Stimulated activated CD4-positive, alpha-beta T cell treated with anti-CD3 and anti-CD28 coated beads, TNF-alpha, amount 100 ng/mL, for 4 hours (primary cell): ENCODE results near the gene MCF2L.
"Not testable (repeated sequence)": the region's sequence is repeated elsewhere in the genome, so short reads cannot be mapped to it uniquely, and the experiment has no call there.

Source experiments
- DNase-seq, 3 experiments: peaks; one replicate each; pipeline ENCODE4 v3.0.0-alpha.2; 2020; ENCODE audit warnings: low read depth in 3 of 3

The MCF2L gene

DNA sequence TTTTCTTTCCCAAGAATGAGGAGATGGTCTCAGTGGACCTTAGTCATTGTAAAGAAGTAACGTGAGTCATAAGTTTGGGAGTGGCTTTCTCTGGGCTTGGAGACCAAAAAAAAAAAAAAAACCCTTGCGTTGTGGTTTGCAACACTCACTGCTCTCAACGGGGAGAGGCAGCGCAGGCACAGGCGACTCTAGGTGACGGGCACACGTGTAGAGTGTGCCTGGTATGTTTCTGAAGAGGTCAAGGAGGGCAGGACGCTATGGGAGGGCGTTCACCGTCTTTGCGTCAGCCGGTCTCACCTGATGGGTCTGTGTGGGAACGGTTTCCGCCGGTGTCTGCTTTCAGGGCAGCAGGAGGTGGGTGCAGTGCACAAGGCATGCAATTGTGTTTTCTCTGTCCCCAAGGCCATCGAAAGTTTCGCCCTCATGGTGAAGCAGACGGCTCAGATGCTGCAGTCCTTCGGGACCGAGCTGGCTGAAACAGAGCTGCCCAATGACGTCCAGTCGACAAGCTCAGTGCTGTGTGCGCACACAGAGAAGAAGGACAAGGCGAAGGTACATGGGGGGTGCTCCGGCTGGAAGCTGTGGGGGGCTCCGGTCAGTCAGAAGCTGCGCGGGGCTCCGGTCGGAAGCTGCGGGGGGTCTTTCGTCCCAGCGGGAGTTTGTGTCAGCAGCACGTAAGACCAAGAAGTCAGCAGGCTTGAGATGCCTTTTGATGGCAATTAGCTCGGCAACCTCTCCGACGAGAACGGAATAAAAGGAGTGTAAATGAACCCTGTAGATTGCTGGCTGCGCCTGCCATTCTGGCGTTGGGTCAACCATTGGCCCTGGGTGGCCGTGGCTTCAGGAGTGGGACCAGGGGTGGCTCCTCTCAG is 95.8 kb downstream of the MCF2L start:
- DNase-seq: no peak

DNA sequence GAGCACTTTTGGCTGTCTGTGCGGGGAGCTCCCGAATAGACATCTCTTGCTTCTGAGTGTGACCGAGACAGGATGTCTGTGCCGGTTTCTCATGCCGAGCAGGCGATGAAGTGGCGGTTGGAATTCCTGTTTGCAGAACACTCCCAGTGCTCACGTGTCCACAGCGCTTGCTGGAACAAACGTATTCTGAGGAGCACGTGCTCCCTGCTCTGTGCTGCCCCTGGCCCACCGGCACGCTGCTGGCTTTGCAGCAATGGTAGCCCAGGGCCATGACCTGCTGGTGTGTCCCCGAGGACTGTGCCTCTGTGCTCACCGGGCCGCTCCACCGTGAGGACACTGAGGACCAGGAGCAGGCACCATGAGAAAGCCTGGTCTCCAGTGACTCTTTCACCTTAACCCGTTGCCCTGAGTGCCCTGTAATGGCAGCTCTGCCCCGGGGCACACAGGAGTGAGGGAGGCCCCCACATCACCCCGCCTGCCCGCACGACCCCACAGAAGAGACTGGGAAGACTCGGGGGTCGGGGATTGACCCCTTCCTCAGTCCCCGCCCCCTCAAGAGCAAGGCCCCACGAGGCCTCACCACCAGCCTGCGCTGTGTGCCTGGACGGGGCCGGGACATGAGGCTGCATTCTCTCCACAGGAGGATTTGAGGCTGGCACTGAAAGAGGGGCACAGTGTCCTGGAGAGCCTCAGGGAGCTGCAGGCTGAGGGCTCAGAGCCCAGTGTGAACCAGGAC is 96.6 kb downstream of the MCF2L start:
- no peak for DNase-seq

DNA sequence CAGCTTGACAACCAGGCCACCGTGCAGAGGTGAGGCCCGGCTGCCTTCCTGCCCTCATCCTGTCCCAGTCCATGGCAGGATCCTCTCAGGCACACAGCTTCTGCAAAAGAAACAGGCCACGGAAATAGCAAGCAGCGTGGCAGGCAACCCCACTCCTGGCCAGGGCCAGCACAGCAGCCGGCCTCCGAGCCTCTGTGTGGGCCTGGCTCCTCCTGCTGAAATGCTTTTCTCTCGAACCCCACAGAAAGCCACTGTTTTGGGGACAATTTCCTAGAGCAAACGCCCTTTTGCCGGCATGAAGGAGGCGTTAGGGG is 97.1 kb downstream of the MCF2L start:
- no peak for DNase-seq

DNA sequence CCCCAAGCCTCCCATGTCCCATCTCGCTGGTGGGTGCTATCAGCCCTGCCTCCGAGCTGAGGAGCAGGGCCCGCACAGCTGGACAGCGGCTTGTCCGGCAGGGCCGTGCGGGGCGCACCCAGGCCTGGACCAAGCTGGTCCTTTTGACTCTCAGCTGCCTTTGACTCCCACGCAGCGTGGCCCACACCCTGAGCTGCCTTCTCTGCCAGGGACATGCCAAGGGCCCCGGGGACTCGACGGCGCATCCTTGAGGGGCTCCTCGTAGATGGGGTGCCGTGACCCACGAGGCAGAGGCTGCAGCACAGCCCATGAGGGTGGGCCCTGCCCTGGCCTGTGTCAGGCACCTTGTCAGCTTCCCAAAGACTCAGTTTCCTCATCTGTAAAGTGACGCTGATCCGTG is 97.7 kb downstream of the MCF2L start:
- DNase-seq: no peak

- no peak for DNase-seq
These were observed 101.1 kb downstream of the MCF2L start for GRCh38 chr13:113069861-113070805.

GRCh38 chr13:113070855-113071254 is 101.8 kb downstream of the MCF2L start:
- DNase-seq: no peak

DNA sequence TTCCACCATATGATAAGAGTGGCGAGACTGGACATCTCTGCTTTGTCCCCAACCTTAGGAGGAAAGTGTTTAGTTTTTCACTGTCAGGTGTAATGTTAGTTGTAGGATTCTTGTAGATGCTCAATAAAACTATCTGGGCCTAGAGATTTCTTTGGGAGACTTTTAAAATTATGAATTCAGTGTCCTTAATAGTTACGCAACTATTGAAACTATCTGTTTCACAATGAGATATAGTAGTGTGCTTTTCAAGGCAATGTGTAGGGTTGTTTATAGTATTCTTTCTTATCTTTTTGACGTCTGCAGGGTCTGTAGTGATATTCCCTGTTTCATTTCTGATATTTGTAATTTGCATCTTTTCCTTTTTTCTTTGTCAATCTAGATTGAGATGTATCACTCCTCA is 103.4 kb downstream of the MCF2L start:
- DNase-seq: no peak

DNA sequence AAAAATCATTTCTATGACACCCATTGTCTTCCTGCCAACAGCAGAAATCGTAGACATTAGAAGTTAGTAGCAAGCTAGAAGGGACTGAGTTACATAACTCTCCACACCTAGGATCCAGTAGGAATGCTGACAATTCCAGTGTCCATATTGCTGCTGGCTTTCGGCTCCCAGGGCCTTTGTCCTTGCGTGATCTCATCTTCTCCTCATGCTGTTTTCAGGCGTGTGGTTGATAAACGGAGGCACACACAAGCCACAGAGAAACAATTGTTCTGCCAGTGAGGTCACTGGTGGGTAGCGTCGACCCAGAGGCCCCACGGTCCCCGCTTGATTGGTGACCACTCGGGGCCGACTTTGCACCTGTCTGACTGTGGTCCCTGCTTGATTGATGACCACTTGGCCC is 104.9 kb downstream of the MCF2L start:
- DNase-seq: no peak

GRCh38 chr13:113074401-113074800 is 105.4 kb downstream of the MCF2L start:
- no peak for DNase-seq

GRCh38 chr13:113074876-113075275 is 105.9 kb downstream of the MCF2L start:
- no peak for DNase-seq

GRCh38 chr13:113075711-113076110 is 106.7 kb downstream of the MCF2L start:
- DNase-seq: no peak

GRCh38 chr13:113076681-113077401 is 107.8 kb downstream of the MCF2L start:
- no peak for DNase-seq

DNA sequence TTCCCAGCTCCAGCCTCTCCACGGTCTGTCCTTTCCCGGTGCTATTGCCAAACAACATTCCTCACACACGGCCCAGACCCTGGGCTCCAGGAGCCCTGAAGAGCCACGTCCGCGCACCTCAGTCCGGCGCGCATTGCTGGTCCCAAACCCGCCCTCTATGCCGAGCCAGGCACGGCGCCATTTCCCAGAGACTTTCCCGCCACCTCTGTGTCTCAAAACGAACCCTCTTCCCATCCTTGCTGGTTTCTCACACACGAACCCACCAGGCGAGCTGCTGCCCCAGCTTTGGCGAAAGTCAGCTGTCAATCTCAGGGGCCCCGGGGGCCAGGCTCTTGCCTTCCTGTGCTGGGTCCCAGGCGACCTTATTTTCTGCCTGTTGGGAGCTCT is 108.5 kb downstream of the MCF2L start:
- DNase-seq: no peak

- no peak for DNase-seq
These were observed 109.2 kb downstream of the MCF2L start for GRCh38 chr13:113077953-113078901.

DNA sequence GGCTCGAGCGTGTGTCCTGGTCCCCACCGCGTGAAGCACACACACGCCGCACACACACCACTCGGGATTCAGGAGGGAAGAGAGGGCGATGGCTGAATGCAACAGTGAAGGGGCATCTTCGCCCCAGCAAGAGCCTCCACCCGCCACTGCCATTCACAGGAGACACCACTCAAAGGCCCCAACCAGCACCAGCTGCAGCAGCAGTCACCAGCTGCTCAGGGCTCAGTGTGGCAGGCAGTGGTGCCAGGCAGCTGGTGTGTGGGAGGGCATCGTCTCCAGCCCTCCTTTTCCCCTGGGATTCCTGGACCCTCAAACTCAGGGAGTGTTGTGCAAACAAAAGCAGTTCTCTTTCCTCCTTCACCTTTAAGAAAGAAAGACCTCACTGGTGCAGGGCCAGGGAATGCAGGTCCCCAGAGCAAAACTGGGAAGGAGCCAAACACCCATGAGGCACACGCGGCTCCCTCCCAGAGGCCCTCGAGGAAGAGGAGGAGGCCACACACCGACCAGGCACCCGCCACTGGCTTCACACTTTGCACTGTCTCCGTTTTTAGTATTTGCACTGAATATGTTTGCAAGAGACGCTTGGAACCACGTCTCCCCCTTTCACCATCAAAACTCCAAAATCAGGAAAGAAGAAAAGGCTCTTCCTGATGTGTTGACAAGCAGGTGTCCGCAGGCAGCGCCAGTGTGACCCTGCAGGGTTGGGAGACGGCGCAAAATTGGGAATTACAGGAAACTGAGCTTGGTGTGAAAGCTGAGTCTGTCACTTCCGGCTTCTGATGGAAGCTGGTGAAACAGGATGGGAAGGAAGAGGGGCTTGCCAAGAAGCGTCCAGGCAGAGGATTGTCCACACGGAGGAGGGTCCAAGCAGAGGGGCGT is 110.1 kb downstream of the MCF2L start:
- DNase-seq: no peak

GRCh38 chr13:113079781-113080080 is 110.7 kb downstream of the MCF2L start:
- not testable (repeated sequence) for DNase-seq

DNA sequence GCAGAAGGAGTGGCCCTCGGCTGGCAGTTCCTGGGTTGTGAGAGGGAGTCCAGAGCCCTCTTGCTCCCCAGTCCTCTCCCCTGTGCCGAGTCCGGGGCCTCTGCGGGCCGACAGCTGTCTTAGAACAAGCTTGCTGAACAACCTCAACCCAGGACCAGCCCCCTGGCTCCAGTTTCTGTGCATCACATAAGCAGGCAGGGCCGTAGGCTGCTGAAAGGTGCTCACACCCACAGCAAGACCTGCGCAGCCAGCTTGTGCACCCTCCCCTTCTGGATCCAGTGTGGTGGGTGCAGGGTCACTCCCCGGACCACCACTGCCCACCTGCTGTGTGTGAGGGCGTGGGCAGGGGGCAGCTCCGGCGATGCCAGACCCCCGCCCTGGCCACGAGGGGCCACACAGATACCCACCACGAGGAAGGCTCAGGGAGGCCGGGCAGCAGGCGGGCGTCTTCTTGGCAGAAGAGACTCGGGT is 111.4 kb downstream of the MCF2L start:
- no peak for DNase-seq

- DNase-seq: no peak
These were observed 112.0 kb downstream of the MCF2L start for GRCh38 chr13:113080901-113081521.
